SK-N-SH (cell line): ENCODE data around the gene KRT20. TPM values are rescaled to one million over a fixed set of nuclear protein-coding genes. Genes with fewer than 3 reads are reported as not detected.

Experiments
- CTCF ChIA-PET: fragments of 300-600, 350-600 bp; formaldehyde crosslinking; extraction: SDS; loops from one replicate; lab custom pipeline; 2021; lab: Yijun Ruan, JAX
- POLR2A ChIA-PET: fragments of 350-600 bp; sonication (Branson Sonifier 250); formaldehyde crosslinking; extraction: SDS; loops from one replicate; lab custom pipeline; 2020; ENCODE audit warnings: antibody characterized with exemption, inconsistent platforms; lab: Yijun Ruan, JAX
- DNase-seq: peaks from one replicate; pipeline ENCODE4 v3.0.0; 2012
- H2AFZ ChIP-seq: fragments of 200-600 bp; sonication (generic); 2 replicates; pipeline ENCODE4 v1.8.1; 2016; ENCODE audit warnings: antibody characterized with exemption, mild to moderate bottlenecking, low read depth
- H3F3A ChIP-seq: fragments of 200-600 bp; sonication (generic); replicated peaks from 2 replicates; pipeline ENCODE3; 2016; ENCODE audit warnings: antibody characterized with exemption, mild to moderate bottlenecking; ENCODE audit not compliant: insufficient read depth
- H3K27ac ChIP-seq, 2 experiments: fragments of 200-500 bp in 1 of 2; fragments of 200-600 bp in 1 of 2; sonication (Bioruptor generic) in 1 of 2; sonication (generic), shearing (Covaris generic) in 1 of 2; 2 replicates each; pipeline versions ENCODE4 v1.5.1 to v1.6.1; 2014 to 2016; ENCODE audit warnings: low read depth in 2 of 2, inconsistent platforms in 1 of 2, low read length in 1 of 2, mild to moderate bottlenecking in 1 of 2, mixed read lengths in 1 of 2
- H3K27me3 ChIP-seq: fragments of 200-600 bp; sonication (generic), shearing (Covaris generic); 2 replicates; pipeline ENCODE4 v1.6.1; 2016; ENCODE audit warnings: mixed run types; ENCODE audit not compliant: insufficient read depth
- H3K36me3 ChIP-seq, 2 experiments: fragments of 200-500 bp in 1 of 2; fragments of 200-600 bp in 1 of 2; sonication (Bioruptor generic) in 1 of 2; sonication (generic) in 1 of 2; replicated peaks in 1 of 2; 2 replicates each; pipeline versions ENCODE3 to v1.5.1; 2014 to 2016; ENCODE audit warnings: low read length in 1 of 2, mild to moderate bottlenecking in 1 of 2; ENCODE audit not compliant: insufficient read depth in 2 of 2, control insufficient read depth in 1 of 2
- H3K4me1 ChIP-seq, 2 experiments: fragments of 200-500 bp in 1 of 2; fragments of 200-600 bp in 1 of 2; sonication (Bioruptor generic) in 1 of 2; sonication (generic), shearing (Covaris generic) in 1 of 2; 2 replicates each; pipeline versions ENCODE4 v1.5.1 to v1.6.1; 2014 to 2016; ENCODE audit warnings: low read depth in 1 of 2, low read length in 1 of 2, mixed run types in 1 of 2; ENCODE audit not compliant: insufficient read depth in 2 of 2, control insufficient read depth in 1 of 2
- H3K4me2 ChIP-seq: fragments of 200-600 bp; sonication (generic), shearing (Covaris generic); 2 replicates; pipeline ENCODE4 v1.6.1; 2017; ENCODE audit warnings: mixed run types
- H3K4me3 ChIP-seq, 2 experiments: fragments of 200-500 bp in 1 of 2; fragments of 200-600 bp in 1 of 2; sonication (Bioruptor generic) in 1 of 2; sonication (generic), shearing (Covaris generic) in 1 of 2; 2 replicates each; pipeline versions ENCODE4 v1.5.1 to v1.8.1; 2014 to 2016; ENCODE audit warnings: low read depth in 2 of 2, inconsistent platforms in 1 of 2, low read length in 1 of 2, mild to moderate bottlenecking in 1 of 2, mixed read lengths in 1 of 2, moderate library complexity in 1 of 2
- H3K79me2 ChIP-seq: fragments of 200-600 bp; sonication (generic); 2 replicates; pipeline ENCODE4 v1.8.1; 2017; ENCODE audit warnings: mild to moderate bottlenecking; ENCODE audit not compliant: insufficient read depth
- H3K9ac ChIP-seq: fragments of 200-600 bp; sonication (generic); 2 replicates; pipeline ENCODE4 v1.6.1; 2017; ENCODE audit warnings: mixed run types
- H3K9me2 ChIP-seq: fragments of 200-600 bp; sonication (generic); 2 replicates; pipeline ENCODE4 v1.6.1; 2017; ENCODE audit warnings: mixed run types
- H3K9me3 ChIP-seq: fragments of 200-600 bp; sonication (generic); 2 replicates; pipeline ENCODE4 v1.6.1; 2017; ENCODE audit warnings: mixed run types, mild to moderate bottlenecking, moderate library complexity
- H4K20me1 ChIP-seq: fragments of 200-600 bp; sonication (generic); 2 replicates; pipeline ENCODE4 v1.6.1; 2017; ENCODE audit warnings: mild to moderate bottlenecking, mixed run types; ENCODE audit not compliant: insufficient read depth
- EP300 ChIP-seq, 2 experiments: IDR thresholded peaks; 2 replicates each; pipeline versions ENCODE4 v1.4.0 to v1.6.1; 2012; ENCODE audit warnings: borderline replicate concordance in 1 of 2, low read depth in 1 of 2, low read length in 1 of 2
- FOSL2 ChIP-seq: IDR thresholded peaks from 2 replicates; pipeline ENCODE4 v1.4.0; 2012; ENCODE audit warnings: low read depth, mild to moderate bottlenecking, moderate library complexity, borderline replicate concordance
- JUND ChIP-seq: IDR thresholded peaks from 2 replicates; pipeline ENCODE4 v1.4.0; 2012
- MXI1 ChIP-seq: IDR thresholded peaks from 2 replicates; pipeline ENCODE4 v1.6.1; 2012; ENCODE audit warnings: mild to moderate bottlenecking, low read depth, low read length, improper control_type of control experiment
- POLR2AphosphoS5 ChIP-seq: IDR thresholded peaks from 2 replicates; pipeline ENCODE4 v1.6.1; 2012; ENCODE audit warnings: low read depth, low read length
- REST ChIP-seq: IDR thresholded peaks from 2 replicates; pipeline ENCODE4 v1.6.1; 2012; ENCODE audit warnings: mild to moderate bottlenecking, low read depth, low read length, moderate library complexity
- TEAD4 ChIP-seq: IDR thresholded peaks from 2 replicates; pipeline ENCODE4 v1.4.0; 2012; ENCODE audit warnings: mild to moderate bottlenecking, borderline replicate concordance; ENCODE audit not compliant: insufficient read depth
- WGBS: methylation state at CpG from one replicate; pipeline ENCODE4 v1.1.6; 2017; ENCODE audit warnings: low lambda C conversion rate; 5-methylcytosine and 5-hydroxymethylcytosine counted together
- polyA plus RNA-seq, 3 experiments: library from polyadenylated mRNA; depleted of rRNA; stranded (reverse); fragments of >200 nt; gene quantifications; 2 replicates each; pipeline ENCODE4 v1.2.3, GENCODE V29; 2012
- TF ChIP-seq, protein P1 (sequence below): IDR thresholded peaks from 2 replicates; pipeline ENCODE4 v1.4.0; 2012; ENCODE audit warnings: low read depth, borderline replicate concordance
- TF ChIP-seq, protein P2 (sequence below): IDR thresholded peaks from 2 replicates; pipeline ENCODE4 v1.4.0; 2012; ENCODE audit warnings: low read depth

Gene KRT20
- polyA plus RNA-seq, 1 of the 3 experiments (the other 2 are of a cell fraction): not detected

- POLR2A ChIA-PET: no interaction called here
- H2AFZ ChIP-seq: no peak overlapping the region
- H3K4me1 ChIP-seq: no peaks in the 10 kb centered on the region
- H3K4me3 ChIP-seq: no peak overlapping the region
- H3K9me2 ChIP-seq: no peaks in the 10 kb centered on the region
- no peaks in the 10 kb centered on the region for H4K20me1 ChIP-seq
- no peaks in the 10 kb centered on the region for H3K27me3 ChIP-seq
- no peak overlapping the region for H3K27ac ChIP-seq
- no peak overlapping the region for H3K9ac ChIP-seq
- no peak overlapping the region for H3K4me2 ChIP-seq
- no peaks in the 10 kb centered on the region for H3K9me3 ChIP-seq
- WGBS: 62% methylated on average over 7 of the region's 7 CpGs
- TF ChIP-seq MXI1 (no peak), EP300 (IDR thresholded peaks at IDR 0.05; ENCODE audit: borderline replicate concordance in 1 of 2, low read depth in 1 of 2, low read length in 1 of 2) (no peak), POLR2AphosphoS5 (no peak), REST (no peak), FOSL2 (no peak), TEAD4 (no peak), JUND (no peak)
- TF ChIP-seq, protein P1, sequence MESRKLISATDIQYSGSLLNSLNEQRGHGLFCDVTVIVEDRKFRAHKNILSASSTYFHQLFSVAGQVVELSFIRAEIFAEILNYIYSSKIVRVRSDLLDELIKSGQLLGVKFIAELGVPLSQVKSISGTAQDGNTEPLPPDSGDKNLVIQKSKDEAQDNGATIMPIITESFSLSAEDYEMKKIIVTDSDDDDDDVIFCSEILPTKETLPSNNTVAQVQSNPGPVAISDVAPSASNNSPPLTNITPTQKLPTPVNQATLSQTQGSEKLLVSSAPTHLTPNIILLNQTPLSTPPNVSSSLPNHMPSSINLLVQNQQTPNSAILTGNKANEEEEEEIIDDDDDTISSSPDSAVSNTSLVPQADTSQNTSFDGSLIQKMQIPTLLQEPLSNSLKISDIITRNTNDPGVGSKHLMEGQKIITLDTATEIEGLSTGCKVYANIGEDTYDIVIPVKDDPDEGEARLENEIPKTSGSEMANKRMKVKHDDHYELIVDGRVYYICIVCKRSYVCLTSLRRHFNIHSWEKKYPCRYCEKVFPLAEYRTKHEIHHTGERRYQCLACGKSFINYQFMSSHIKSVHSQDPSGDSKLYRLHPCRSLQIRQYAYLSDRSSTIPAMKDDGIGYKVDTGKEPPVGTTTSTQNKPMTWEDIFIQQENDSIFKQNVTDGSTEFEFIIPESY: no peak
- TF ChIP-seq, protein P2, sequence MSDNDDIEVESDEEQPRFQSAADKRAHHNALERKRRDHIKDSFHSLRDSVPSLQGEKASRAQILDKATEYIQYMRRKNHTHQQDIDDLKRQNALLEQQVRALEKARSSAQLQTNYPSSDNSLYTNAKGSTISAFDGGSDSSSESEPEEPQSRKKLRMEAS: no peak
- TF ChIP-seq, all 33 proteins: peak for 0
- CTCF ChIA-PET: no interaction called here
- H3K36me3 ChIP-seq: no peaks in the 10 kb centered on the region
- no peaks in the 10 kb centered on the region for H3K79me2 ChIP-seq
- DNase-seq: no peak
- H3F3A ChIP-seq: no peaks in the 10 kb centered on the region
These were observed 57.1 kb downstream of the KRT20 start for GRCh38 chr17:40827746-40828453.

Other genes with a start within 250 kb of the KRT20 start
- gene SMARCE1, start 237.4 kb downstream of the KRT20 start, polyA plus RNA-seq (2012; rRNA removed): 45.9 and 54.2 TPM in 2 replicates
- not detected in 2 replicates for gene KRT222, start 220.1 kb downstream of the KRT20 start, polyA plus RNA-seq (2012; rRNA removed)
- not detected in 2 replicates for gene KRT24, start 181.5 kb downstream of the KRT20 start, polyA plus RNA-seq (2012; rRNA removed)
- gene KRT25, start 129.9 kb downstream of the KRT20 start, polyA plus RNA-seq (2012; rRNA removed): not detected in 2 replicates
- gene KRT26, start 113.0 kb downstream of the KRT20 start, polyA plus RNA-seq (2012; rRNA removed): not detected in 2 replicates
- gene KRT27, start 102.7 kb downstream of the KRT20 start, polyA plus RNA-seq (2012; rRNA removed): not detected in 2 replicates
- not detected in 2 replicates for gene KRT28, start 85.3 kb downstream of the KRT20 start, polyA plus RNA-seq (2012; rRNA removed)
- gene KRT10, start 62.6 kb downstream of the KRT20 start, polyA plus RNA-seq (2012; rRNA removed): 17.1 and 31.6 TPM in 2 replicates
- gene KRT12, start 18.0 kb downstream of the KRT20 start, polyA plus RNA-seq (2012; rRNA removed): not detected in 2 replicates
- gene KRT23, start 52.4 kb upstream of the KRT20 start, polyA plus RNA-seq (2012; rRNA removed): not detected in 2 replicates
- gene KRT39, start 81.7 kb upstream of the KRT20 start, polyA plus RNA-seq (2012; rRNA removed): not detected in 2 replicates
- gene KRT40, start 99.1 kb upstream of the KRT20 start, polyA plus RNA-seq (2012; rRNA removed): not detected in 2 replicates
- not detected in 2 replicates for gene KRTAP3-3, start 108.9 kb upstream of the KRT20 start, polyA plus RNA-seq (2012; rRNA removed)
- not detected in 2 replicates for gene KRTAP3-2, start 114.7 kb upstream of the KRT20 start, polyA plus RNA-seq (2012; rRNA removed)
- not detected in 2 replicates for gene KRTAP3-1, start 123.9 kb upstream of the KRT20 start, polyA plus RNA-seq (2012; rRNA removed)
- gene KRTAP1-5, start 142.0 kb upstream of the KRT20 start, polyA plus RNA-seq (2012; rRNA removed): not detected in 2 replicates
- not detected in 2 replicates for gene KRTAP1-4, start 145.0 kb upstream of the KRT20 start, polyA plus RNA-seq (2012; rRNA removed)
- gene KRTAP1-3, start 149.6 kb upstream of the KRT20 start, polyA plus RNA-seq (2012; rRNA removed): not detected in 2 replicates
- not detected in 2 replicates for gene KRTAP1-1, start 156.2 kb upstream of the KRT20 start, polyA plus RNA-seq (2012; rRNA removed)
- not detected in 2 replicates for gene KRTAP2-1, start 162.1 kb upstream of the KRT20 start, polyA plus RNA-seq (2012; rRNA removed)
- gene KRTAP2-2, start 170.0 kb upstream of the KRT20 start, polyA plus RNA-seq (2012; rRNA removed): not detected in 2 replicates
- 0.36 and 0.39 TPM in 2 replicates for gene KRTAP2-3, start 174.9 kb upstream of the KRT20 start, polyA plus RNA-seq (2012; rRNA removed)
- gene KRTAP2-4, start 180.6 kb upstream of the KRT20 start, polyA plus RNA-seq (2012; rRNA removed): not detected in 2 replicates
- not detected in 2 replicates for gene KRTAP4-7, start 198.9 kb upstream of the KRT20 start, polyA plus RNA-seq (2012; rRNA removed)
- not detected in 2 replicates for gene KRTAP4-8, start 212.9 kb upstream of the KRT20 start, polyA plus RNA-seq (2012; rRNA removed)
- not detected in 2 replicates for gene KRTAP4-16, start 217.0 kb upstream of the KRT20 start, polyA plus RNA-seq (2012; rRNA removed)
- not detected in 2 replicates for gene KRTAP4-9, start 220.1 kb upstream of the KRT20 start, polyA plus RNA-seq (2012; rRNA removed)
- not detected in 2 replicates for gene KRTAP4-11, start 233.1 kb upstream of the KRT20 start, polyA plus RNA-seq (2012; rRNA removed)
- gene KRTAP4-12, start 238.9 kb upstream of the KRT20 start, polyA plus RNA-seq (2012; rRNA removed): not detected in 2 replicates